Liver (tissue), 3 donors: ENCODE results near the gene SPEG.

Experiments used
- EGR1 ChIP-seq, 2 donors: IDR thresholded peaks; 2 replicates each; pipeline ENCODE4 v1.6.1; 2016 to 2018; ENCODE audit warnings: antibody characterized with exemption in 2 of 2, low read depth in 2 of 2
- FOXA1 ChIP-seq: IDR thresholded peaks from 2 replicates; pipeline ENCODE4 v1.6.1; 2016; ENCODE audit warnings: antibody characterized with exemption
- HNF4G ChIP-seq: IDR thresholded peaks from 2 replicates; pipeline ENCODE4 v1.6.1; 2016; ENCODE audit warnings: antibody characterized with exemption
- NR2F2 ChIP-seq: IDR thresholded peaks from 2 replicates; pipeline ENCODE4 v1.6.1; 2016; ENCODE audit warnings: antibody characterized with exemption
- RAD21 ChIP-seq, 2 donors: IDR thresholded peaks; 2 replicates each; pipeline ENCODE4 v1.6.1; 2016; ENCODE audit warnings: antibody characterized with exemption in 2 of 2, mild to moderate bottlenecking in 2 of 2
- SP1 ChIP-seq: IDR thresholded peaks from 2 replicates; pipeline ENCODE4 v1.6.1; 2018; ENCODE audit warnings: antibody characterized with exemption, mild to moderate bottlenecking
- TAF1 ChIP-seq: conservative IDR thresholded peaks from 2 replicates; pipeline ENCODE4 v1.6.1; 2016; ENCODE audit warnings: antibody characterized with exemption, mild to moderate bottlenecking
- YY1 ChIP-seq: IDR thresholded peaks from 2 replicates; pipeline ENCODE4 v1.6.1; 2016; ENCODE audit warnings: antibody characterized with exemption, mild to moderate bottlenecking
- TF ChIP-seq, protein P1 (sequence below): fragments of 150-350 bp; IDR thresholded peaks from 2 replicates; pipeline ENCODE4 v1.5.1; 2017; ENCODE audit warnings: improper control_type of control experiment, low read depth, low read length; ENCODE audit not compliant: missing input control
- TF ChIP-seq, protein P2 (sequence below): IDR thresholded peaks from 2 replicates; pipeline ENCODE4 v1.6.1; 2016; ENCODE audit warnings: antibody characterized with exemption, mild to moderate bottlenecking
- TF ChIP-seq, protein P3 (sequence below): IDR thresholded peaks from 2 replicates; pipeline ENCODE4 v1.6.1; 2016; ENCODE audit warnings: antibody characterized with exemption
- TF ChIP-seq, protein P4 (sequence below): IDR thresholded peaks from 2 replicates; pipeline ENCODE4 v1.6.1; 2016; ENCODE audit warnings: antibody characterized with exemption
- TF ChIP-seq, protein P5 (sequence below): IDR thresholded peaks from 2 replicates; pipeline ENCODE4 v1.6.1; 2016; ENCODE audit warnings: antibody characterized with exemption
- donor health status: healthy.
- donor health status: healthy.

DNA sequence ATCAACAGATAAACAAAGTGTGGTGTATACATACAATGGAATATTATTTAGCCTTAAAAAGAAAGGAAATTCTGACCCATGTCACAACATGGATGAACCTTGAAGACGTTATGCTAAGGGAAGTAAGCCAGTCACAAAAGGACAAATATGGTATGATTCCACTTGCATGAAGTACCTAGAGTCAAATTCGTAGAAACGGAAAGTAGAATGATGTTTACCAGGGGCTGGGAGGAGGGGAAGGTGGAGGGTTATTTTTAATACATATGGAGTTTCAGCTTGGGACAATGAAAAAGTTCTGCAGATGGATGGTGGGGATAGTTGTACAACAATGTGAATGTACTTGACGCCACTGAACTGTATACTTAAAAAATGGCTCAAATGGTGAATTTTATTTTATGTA is 19.8 kb upstream of the SPEG start:
- TF ChIP-seq, protein P1, sequence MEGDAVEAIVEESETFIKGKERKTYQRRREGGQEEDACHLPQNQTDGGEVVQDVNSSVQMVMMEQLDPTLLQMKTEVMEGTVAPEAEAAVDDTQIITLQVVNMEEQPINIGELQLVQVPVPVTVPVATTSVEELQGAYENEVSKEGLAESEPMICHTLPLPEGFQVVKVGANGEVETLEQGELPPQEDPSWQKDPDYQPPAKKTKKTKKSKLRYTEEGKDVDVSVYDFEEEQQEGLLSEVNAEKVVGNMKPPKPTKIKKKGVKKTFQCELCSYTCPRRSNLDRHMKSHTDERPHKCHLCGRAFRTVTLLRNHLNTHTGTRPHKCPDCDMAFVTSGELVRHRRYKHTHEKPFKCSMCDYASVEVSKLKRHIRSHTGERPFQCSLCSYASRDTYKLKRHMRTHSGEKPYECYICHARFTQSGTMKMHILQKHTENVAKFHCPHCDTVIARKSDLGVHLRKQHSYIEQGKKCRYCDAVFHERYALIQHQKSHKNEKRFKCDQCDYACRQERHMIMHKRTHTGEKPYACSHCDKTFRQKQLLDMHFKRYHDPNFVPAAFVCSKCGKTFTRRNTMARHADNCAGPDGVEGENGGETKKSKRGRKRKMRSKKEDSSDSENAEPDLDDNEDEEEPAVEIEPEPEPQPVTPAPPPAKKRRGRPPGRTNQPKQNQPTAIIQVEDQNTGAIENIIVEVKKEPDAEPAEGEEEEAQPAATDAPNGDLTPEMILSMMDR, result no peak
- TF ChIP-seq, protein P2, sequence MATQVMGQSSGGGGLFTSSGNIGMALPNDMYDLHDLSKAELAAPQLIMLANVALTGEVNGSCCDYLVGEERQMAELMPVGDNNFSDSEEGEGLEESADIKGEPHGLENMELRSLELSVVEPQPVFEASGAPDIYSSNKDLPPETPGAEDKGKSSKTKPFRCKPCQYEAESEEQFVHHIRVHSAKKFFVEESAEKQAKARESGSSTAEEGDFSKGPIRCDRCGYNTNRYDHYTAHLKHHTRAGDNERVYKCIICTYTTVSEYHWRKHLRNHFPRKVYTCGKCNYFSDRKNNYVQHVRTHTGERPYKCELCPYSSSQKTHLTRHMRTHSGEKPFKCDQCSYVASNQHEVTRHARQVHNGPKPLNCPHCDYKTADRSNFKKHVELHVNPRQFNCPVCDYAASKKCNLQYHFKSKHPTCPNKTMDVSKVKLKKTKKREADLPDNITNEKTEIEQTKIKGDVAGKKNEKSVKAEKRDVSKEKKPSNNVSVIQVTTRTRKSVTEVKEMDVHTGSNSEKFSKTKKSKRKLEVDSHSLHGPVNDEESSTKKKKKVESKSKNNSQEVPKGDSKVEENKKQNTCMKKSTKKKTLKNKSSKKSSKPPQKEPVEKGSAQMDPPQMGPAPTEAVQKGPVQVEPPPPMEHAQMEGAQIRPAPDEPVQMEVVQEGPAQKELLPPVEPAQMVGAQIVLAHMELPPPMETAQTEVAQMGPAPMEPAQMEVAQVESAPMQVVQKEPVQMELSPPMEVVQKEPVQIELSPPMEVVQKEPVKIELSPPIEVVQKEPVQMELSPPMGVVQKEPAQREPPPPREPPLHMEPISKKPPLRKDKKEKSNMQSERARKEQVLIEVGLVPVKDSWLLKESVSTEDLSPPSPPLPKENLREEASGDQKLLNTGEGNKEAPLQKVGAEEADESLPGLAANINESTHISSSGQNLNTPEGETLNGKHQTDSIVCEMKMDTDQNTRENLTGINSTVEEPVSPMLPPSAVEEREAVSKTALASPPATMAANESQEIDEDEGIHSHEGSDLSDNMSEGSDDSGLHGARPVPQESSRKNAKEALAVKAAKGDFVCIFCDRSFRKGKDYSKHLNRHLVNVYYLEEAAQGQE, result no peak
- TF ChIP-seq NR2F2, result no peak
- no peak for TF ChIP-seq EGR1 (IDR thresholded peaks at IDR 0.05; ENCODE audit: low read depth in 2 of 2)
- TF ChIP-seq YY1, result no peak
- TF ChIP-seq FOXA1, result no peak
- TF ChIP-seq, protein P3, sequence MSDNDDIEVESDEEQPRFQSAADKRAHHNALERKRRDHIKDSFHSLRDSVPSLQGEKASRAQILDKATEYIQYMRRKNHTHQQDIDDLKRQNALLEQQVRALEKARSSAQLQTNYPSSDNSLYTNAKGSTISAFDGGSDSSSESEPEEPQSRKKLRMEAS, result no peak
- no peak for TF ChIP-seq RAD21 (IDR thresholded peaks at IDR 0.05)
- TF ChIP-seq TAF1, result no peak
- TF ChIP-seq SP1, result no peak
- TF ChIP-seq HNF4G, result no peak
- TF ChIP-seq, protein P4, sequence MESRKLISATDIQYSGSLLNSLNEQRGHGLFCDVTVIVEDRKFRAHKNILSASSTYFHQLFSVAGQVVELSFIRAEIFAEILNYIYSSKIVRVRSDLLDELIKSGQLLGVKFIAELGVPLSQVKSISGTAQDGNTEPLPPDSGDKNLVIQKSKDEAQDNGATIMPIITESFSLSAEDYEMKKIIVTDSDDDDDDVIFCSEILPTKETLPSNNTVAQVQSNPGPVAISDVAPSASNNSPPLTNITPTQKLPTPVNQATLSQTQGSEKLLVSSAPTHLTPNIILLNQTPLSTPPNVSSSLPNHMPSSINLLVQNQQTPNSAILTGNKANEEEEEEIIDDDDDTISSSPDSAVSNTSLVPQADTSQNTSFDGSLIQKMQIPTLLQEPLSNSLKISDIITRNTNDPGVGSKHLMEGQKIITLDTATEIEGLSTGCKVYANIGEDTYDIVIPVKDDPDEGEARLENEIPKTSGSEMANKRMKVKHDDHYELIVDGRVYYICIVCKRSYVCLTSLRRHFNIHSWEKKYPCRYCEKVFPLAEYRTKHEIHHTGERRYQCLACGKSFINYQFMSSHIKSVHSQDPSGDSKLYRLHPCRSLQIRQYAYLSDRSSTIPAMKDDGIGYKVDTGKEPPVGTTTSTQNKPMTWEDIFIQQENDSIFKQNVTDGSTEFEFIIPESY, result no peak
- TF ChIP-seq, protein P5, sequence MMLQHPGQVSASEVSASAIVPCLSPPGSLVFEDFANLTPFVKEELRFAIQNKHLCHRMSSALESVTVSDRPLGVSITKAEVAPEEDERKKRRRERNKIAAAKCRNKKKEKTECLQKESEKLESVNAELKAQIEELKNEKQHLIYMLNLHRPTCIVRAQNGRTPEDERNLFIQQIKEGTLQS, result no peak
